Neuronal stem cell (in vitro differentiated cells): Measurements from ENCODE around the gene CASP8.

Experiments used
- DNase-seq: peaks from one replicate; pipeline ENCODE4 v3.0.0-alpha.2; 2013; ENCODE audit warnings: low spot score
- H2AFZ ChIP-seq: one replicate; pipeline ENCODE4 v1.6.1; 2013; ENCODE audit warnings: mild to moderate bottlenecking, low read length, inconsistent platforms
- H2AK5ac ChIP-seq: 2 replicates; pipeline ENCODE4 v1.6.1; 2013; ENCODE audit warnings: low read depth, mild to moderate bottlenecking, inconsistent platforms, low read length, moderate library complexity, mixed read lengths
- H2BK120ac ChIP-seq: 2 replicates; pipeline ENCODE4 v1.6.1; 2013; ENCODE audit warnings: low read depth, mild to moderate bottlenecking, inconsistent platforms, low read length, moderate library complexity, mixed read lengths
- H2BK12ac ChIP-seq: one replicate; pipeline ENCODE4 v1.6.1; 2013; ENCODE audit warnings: low read length, inconsistent platforms
- H2BK15ac ChIP-seq: 2 replicates; pipeline ENCODE4 v1.6.1; 2013; ENCODE audit warnings: mild to moderate bottlenecking, low read length, inconsistent platforms, mixed read lengths
- H2BK5ac ChIP-seq: one replicate; pipeline ENCODE4 v1.6.1; 2013; ENCODE audit warnings: inconsistent platforms, mild to moderate bottlenecking, low read length, moderate library complexity
- H3K14ac ChIP-seq: one replicate; pipeline ENCODE4 v1.6.1; 2013; ENCODE audit warnings: low read length, inconsistent platforms
- H3K18ac ChIP-seq: 2 replicates; pipeline ENCODE4 v1.6.1; 2013; ENCODE audit warnings: low read length, inconsistent platforms
- H3K23ac ChIP-seq: 2 replicates; pipeline ENCODE4 v1.6.1; 2013; ENCODE audit warnings: low read depth, mild to moderate bottlenecking, mixed read lengths, low read length, inconsistent platforms; ENCODE audit not compliant: poor library complexity
- H3K27ac ChIP-seq: replicated peaks from 3 replicates; pipeline ENCODE4 v1.5.1; 2013; ENCODE audit warnings: low read length, inconsistent platforms
- H3K27me3 ChIP-seq, 3 experiments: 2 replicates each; pipeline ENCODE4 v1.6.1; 2013; ENCODE audit warnings: low read length in 3 of 3, mild to moderate bottlenecking in 2 of 3, inconsistent platforms in 1 of 3, low read depth in 1 of 3, mixed read lengths in 1 of 3, moderate library complexity in 1 of 3; ENCODE audit not compliant: control insufficient read depth in 3 of 3, insufficient read depth in 3 of 3
- H3K36me3 ChIP-seq, 2 donors: replicated peaks in 1 of 2; 2 replicates each; pipeline ENCODE4 v1.6.1; 2013; ENCODE audit warnings: low read length in 2 of 2; ENCODE audit not compliant: control insufficient read depth in 2 of 2, insufficient read depth in 2 of 2
- H3K4ac ChIP-seq: 2 replicates; pipeline ENCODE4 v1.6.1; 2013; ENCODE audit warnings: inconsistent platforms, mild to moderate bottlenecking, low read length, moderate library complexity
- H3K4me1 ChIP-seq, 2 donors: 1 replicate in 1 of 2; 2 replicates in 1 of 2; pipeline ENCODE4 v1.6.1; 2013; ENCODE audit warnings: low read length in 2 of 2, low read depth in 1 of 2; ENCODE audit not compliant: control insufficient read depth in 2 of 2, insufficient read depth in 1 of 2
- H3K4me2 ChIP-seq: one replicate; pipeline ENCODE4 v1.6.1; 2013; ENCODE audit warnings: mild to moderate bottlenecking, low read length, inconsistent platforms; ENCODE audit not compliant: insufficient read depth, poor library complexity, severe bottlenecking
- H3K4me3 ChIP-seq, 2 donors: 2 replicates each; pipeline ENCODE4 v1.5.1; 2013; ENCODE audit warnings: low read length in 2 of 2, mild to moderate bottlenecking in 2 of 2, inconsistent platforms in 1 of 2, moderate library complexity in 1 of 2
- H3K79me1 ChIP-seq: one replicate; pipeline ENCODE4 v1.6.1; 2013; ENCODE audit warnings: low read depth, mild to moderate bottlenecking, inconsistent platforms, low read length, moderate library complexity
- H3K9ac ChIP-seq: one replicate; pipeline ENCODE4 v1.6.1; 2013; ENCODE audit warnings: mild to moderate bottlenecking, low read depth, low read length, inconsistent platforms; ENCODE audit not compliant: poor library complexity
- H3K9me3 ChIP-seq, 2 donors: replicated peaks in 1 of 2; 2 replicates each; pipeline versions ENCODE3 to v1.6.1; 2013; ENCODE audit warnings: low read length in 2 of 2, mild to moderate bottlenecking in 2 of 2, inconsistent platforms in 1 of 2, low read depth in 1 of 2, mixed read lengths in 1 of 2, moderate library complexity in 1 of 2; ENCODE audit not compliant: control insufficient read depth in 2 of 2, insufficient read depth in 1 of 2
- H4K8ac ChIP-seq: one replicate; pipeline ENCODE4 v1.6.1; 2013; ENCODE audit warnings: low read depth, mild to moderate bottlenecking, inconsistent platforms, low read length, moderate library complexity
- H4K91ac ChIP-seq: one replicate; pipeline ENCODE4 v1.6.1; 2013; ENCODE audit warnings: low read length, low read depth, mild to moderate bottlenecking, inconsistent platforms; ENCODE audit not compliant: poor library complexity
- whole genome bisulfite sequencing, 2 donors: extraction: QIAGEN DNeasy Blood & Tissue Kit; methylation state at CpG; one replicate each; pipeline ENCODE4 v1.1.7; 2013; ENCODE audit warnings: missing lambda C conversion rate in 2 of 2, mixed read lengths in 1 of 2; ENCODE audit not compliant: insufficient read length in 2 of 2, insufficient replicate concordance in 1 of 2; ENCODE audit errors: extremely low coverage in 2 of 2; 5-methylcytosine and 5-hydroxymethylcytosine counted together

The CASP8 gene

GRCh38 chr2:201270293-201271001 lies 10.1 kb downstream of the CASP8 start:
- Histone ChIP-seq H2BK12ac (no peak overlapping the region), H2BK120ac (no peak overlapping the region), H3K18ac (no peak overlapping the region), H3K14ac (no peak overlapping the region), H4K91ac (no peak overlapping the region), H3K4me2 (no peak overlapping the region), H3K36me3 (peaks cover 0 to 4% of the 10 kb centered on the region in 2 donors), H3K23ac (no peak overlapping the region), H2AFZ (no peak overlapping the region), H2BK15ac (no peak overlapping the region), H3K9ac (no peak overlapping the region), H3K27ac (no peak overlapping the region), H4K8ac (no peak overlapping the region), H3K4ac (no peak overlapping the region), H2BK5ac (no peak overlapping the region), H3K79me1 (no peaks in the 10 kb centered on the region), H3K27me3 (no peaks in the 10 kb centered on the region), H3K9me3 (no peaks in the 10 kb centered on the region), H3K4me3 (no peak overlapping the region), H3K4me1 (no peaks in the 10 kb centered on the region), H2AK5ac (no peak overlapping the region)
- DNase-seq: no peak
- WGBS, 2 donors: no CpG with 5 or more reads among the region's 9 CpGs

GRCh38 chr2:201271917-201272316 lies 11.6 kb downstream of the CASP8 start:
- no CpG with 5 or more reads among the region's 2 CpGs for WGBS, 2 donors

GRCh38 chr2:201273330-201273983 lies 13.1 kb downstream of the CASP8 start:
- Histone ChIP-seq H3K18ac (no peak overlapping the region), H3K9me3 (no peaks in the 10 kb centered on the region), H3K4me2 (no peak overlapping the region), H2BK15ac (no peak overlapping the region), H3K27me3 (no peaks in the 10 kb centered on the region), H3K23ac (no peak overlapping the region), H2BK120ac (no peak overlapping the region), H4K91ac (no peak overlapping the region), H3K4ac (no peak overlapping the region), H2AK5ac (no peak overlapping the region), H3K9ac (no peak overlapping the region), H2BK12ac (no peak overlapping the region), H3K4me1 (no peaks in the 10 kb centered on the region), H2BK5ac (no peak overlapping the region), H3K14ac (no peak overlapping the region), H3K79me1 (no peaks in the 10 kb centered on the region), H2AFZ (no peak overlapping the region), H3K36me3 (peaks cover 0 to 13% of the 10 kb centered on the region in 2 donors), H4K8ac (no peak overlapping the region), H3K4me3 (no peak overlapping the region), H3K27ac (no peak overlapping the region)
- DNase-seq: no peak
- WGBS, 2 donors: no CpG with 5 or more reads among the region's 9 CpGs

More at GRCh38 chr2:201271917-201272316, 11.6 kb downstream of the CASP8 start:
- H3K14ac ChIP-seq: peak overlapping the region; percentile 9
- H3K4me2 ChIP-seq: no peak overlapping the region
- H3K27ac ChIP-seq: no peak overlapping the region
- H2BK120ac ChIP-seq: no peak overlapping the region
- no peak overlapping the region for H3K4ac ChIP-seq
- H3K4me3 ChIP-seq: no peak overlapping the region
- no peak overlapping the region for H2BK15ac ChIP-seq
- H3K79me1 ChIP-seq: no peaks in the 10 kb centered on the region
- no peaks in the 10 kb centered on the region for H3K4me1 ChIP-seq
- no peak overlapping the region for H2AK5ac ChIP-seq
- no peak overlapping the region for H4K91ac ChIP-seq
- no peak for DNase-seq
- H3K9me3 ChIP-seq: no peaks in the 10 kb centered on the region
- H2BK12ac ChIP-seq: no peak overlapping the region
- H3K36me3 ChIP-seq: peaks cover 0 to 13% of the 10 kb centered on the region in 2 donors
- peak overlapping the region; percentile 78 for H4K8ac ChIP-seq
- peak overlapping the region; percentile 11 for H3K23ac ChIP-seq
- no peak overlapping the region for H3K18ac ChIP-seq
- H3K27me3 ChIP-seq: no peaks in the 10 kb centered on the region
- H2AFZ ChIP-seq: no peak overlapping the region
- H3K9ac ChIP-seq: no peak overlapping the region
- no peak overlapping the region for H2BK5ac ChIP-seq

GRCh38 chr2:201275069-201275468 lies 14.7 kb downstream of the CASP8 start:
- no peaks in the 10 kb centered on the region for H3K27me3 ChIP-seq
- no peak overlapping the region for H3K14ac ChIP-seq
- no peak overlapping the region for H4K91ac ChIP-seq
- DNase-seq: no peak
- no peak overlapping the region for H2BK120ac ChIP-seq
- no peaks in the 10 kb centered on the region for H3K9me3 ChIP-seq
- no peak overlapping the region for H3K27ac ChIP-seq
- no peak overlapping the region for H2AK5ac ChIP-seq
- H3K79me1 ChIP-seq: no peaks in the 10 kb centered on the region
- no peak overlapping the region for H3K18ac ChIP-seq
- no peaks in the 10 kb centered on the region for H3K4me1 ChIP-seq
- no peak overlapping the region for H3K23ac ChIP-seq
- H3K4me3 ChIP-seq: no peak overlapping the region
- no CpG with 5 or more reads among the region's 2 CpGs for WGBS, 2 donors
- H2BK12ac ChIP-seq: no peak overlapping the region
- no peak overlapping the region for H3K9ac ChIP-seq
- H3K36me3 ChIP-seq: peaks cover 0 to 16% of the 10 kb centered on the region in 2 donors
- H2BK5ac ChIP-seq: no peak overlapping the region
- no peak overlapping the region for H2AFZ ChIP-seq
- no peak overlapping the region for H2BK15ac ChIP-seq
- no peak overlapping the region for H4K8ac ChIP-seq
- no peak overlapping the region for H3K4ac ChIP-seq
- no peak overlapping the region for H3K4me2 ChIP-seq
